Measurements from ENCODE around the gene GJA8.
"Not testable (repeated sequence)": the region's sequence is repeated elsewhere in the genome, so short reads cannot be mapped to it uniquely, and the experiment has no call there.

The GJA8 gene

DNA sequence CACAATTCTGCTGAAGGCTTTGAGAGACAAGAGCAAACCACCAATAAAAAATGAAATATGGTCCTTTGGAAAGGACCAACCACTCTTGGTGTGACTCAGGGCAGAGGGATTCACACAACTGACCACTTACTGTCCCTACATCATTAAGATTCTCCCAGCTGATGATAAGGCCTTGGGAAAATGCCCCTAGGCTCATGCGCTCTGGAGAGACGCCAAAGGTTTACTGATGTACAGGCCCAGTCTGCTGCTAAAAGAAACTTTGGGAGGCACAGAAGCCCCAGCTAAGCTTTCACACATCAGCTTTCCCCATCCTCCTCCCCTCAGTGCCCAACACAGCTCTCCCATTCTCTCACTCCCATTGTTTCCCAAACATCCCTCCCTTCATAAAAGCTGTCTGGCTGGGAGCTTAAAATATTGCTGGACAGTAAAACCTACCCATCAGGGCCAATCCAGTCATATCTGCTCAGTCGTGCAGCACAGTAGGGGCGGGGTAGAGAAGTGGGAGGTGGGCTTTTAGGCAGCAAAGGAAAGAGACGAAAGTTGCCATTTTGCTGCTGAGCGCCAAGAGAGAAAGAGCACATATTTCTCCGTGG, at the start of gene GJA8:
Gene GJA8 (plus strand): TSS at position 543 of the 593 bp plus-strand sequence. CDS start 5,161 bp downstream, outside the sequence.
- TF ChIP-seq, protein P1, sequence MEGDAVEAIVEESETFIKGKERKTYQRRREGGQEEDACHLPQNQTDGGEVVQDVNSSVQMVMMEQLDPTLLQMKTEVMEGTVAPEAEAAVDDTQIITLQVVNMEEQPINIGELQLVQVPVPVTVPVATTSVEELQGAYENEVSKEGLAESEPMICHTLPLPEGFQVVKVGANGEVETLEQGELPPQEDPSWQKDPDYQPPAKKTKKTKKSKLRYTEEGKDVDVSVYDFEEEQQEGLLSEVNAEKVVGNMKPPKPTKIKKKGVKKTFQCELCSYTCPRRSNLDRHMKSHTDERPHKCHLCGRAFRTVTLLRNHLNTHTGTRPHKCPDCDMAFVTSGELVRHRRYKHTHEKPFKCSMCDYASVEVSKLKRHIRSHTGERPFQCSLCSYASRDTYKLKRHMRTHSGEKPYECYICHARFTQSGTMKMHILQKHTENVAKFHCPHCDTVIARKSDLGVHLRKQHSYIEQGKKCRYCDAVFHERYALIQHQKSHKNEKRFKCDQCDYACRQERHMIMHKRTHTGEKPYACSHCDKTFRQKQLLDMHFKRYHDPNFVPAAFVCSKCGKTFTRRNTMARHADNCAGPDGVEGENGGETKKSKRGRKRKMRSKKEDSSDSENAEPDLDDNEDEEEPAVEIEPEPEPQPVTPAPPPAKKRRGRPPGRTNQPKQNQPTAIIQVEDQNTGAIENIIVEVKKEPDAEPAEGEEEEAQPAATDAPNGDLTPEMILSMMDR (IDR thresholded peaks at IDR 0.05; ENCODE audit: low read length, missing control alignments): no peak
- DNase-seq (ENCODE audit: low read depth): no peak
- H3K4me3 ChIP-seq (replicated peaks; ENCODE audit: low read depth, low read length): no peak within 1 kb of the TSS

GRCh38 chr1:147853391-147853790, 49.2 kb upstream of the GJA8 start:
- DNase-seq (ENCODE audit: low read depth): peak; percentile 69
- H3K4me3 ChIP-seq (replicated peaks; ENCODE audit: low read depth, low read length): no peak overlapping the region
- TF ChIP-seq, protein P1 (IDR thresholded peaks at IDR 0.05; ENCODE audit: low read length, missing control alignments): no peak

DNA sequence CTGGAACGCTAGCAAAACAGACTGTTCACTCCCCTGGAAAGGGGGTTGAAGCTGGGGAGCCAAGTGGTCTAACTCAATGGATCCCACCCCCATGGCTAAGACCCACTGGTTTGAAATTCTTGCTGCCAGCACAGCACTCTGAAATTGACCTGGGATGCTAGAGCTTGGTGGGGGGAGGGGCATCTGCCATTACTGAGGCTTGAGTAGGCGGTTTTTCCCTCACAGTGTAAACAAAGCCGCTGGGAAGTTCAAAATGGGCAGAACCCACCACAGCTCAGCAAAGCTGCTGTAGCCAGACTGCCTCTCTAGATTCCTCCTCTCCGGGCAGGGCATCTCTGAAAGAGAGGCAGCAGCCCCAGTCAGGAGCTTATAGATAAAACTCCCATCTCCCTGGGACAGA, 47.6 kb upstream of the GJA8 start:
- not testable (repeated sequence) for DNase-seq (ENCODE audit: low read depth); H3K4me3 ChIP-seq (replicated peaks; ENCODE audit: low read depth, low read length)

- not testable (repeated sequence) for H3K4me3 ChIP-seq (replicated peaks; ENCODE audit: low read depth, low read length)
Observed at GRCh38 chr1:147855996-147856395, 46.6 kb upstream of the GJA8 start.

DNA sequence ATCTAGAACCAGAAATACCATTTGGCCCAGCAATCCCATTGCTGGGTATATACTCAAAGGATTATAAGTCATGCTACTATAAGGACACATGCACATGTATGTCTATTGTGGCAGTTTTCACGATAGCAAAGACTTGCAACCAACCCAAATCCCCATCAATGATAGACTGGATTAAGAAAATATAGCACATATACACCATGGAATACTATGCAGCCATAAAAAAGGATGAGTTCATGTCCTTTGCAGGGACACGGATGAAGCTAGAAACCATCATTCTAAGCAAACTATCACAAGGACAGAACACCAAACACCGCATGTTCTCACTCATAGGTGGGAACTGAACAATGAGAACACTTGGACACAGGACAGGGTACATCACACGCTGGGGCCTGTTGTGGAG, 35.4 kb upstream of the GJA8 start:
- not testable (repeated sequence) for H3K4me3 ChIP-seq (replicated peaks; ENCODE audit: low read depth, low read length); DNase-seq (ENCODE audit: low read depth)

More at GRCh38 chr1:147855996-147856395, 46.6 kb upstream of the GJA8 start:
- DNase-seq (ENCODE audit: low read depth): not testable (repeated sequence)

GRCh38 chr1:147878022-147878421, 24.6 kb upstream of the GJA8 start:
- no peak for DNase-seq (ENCODE audit: low read depth)
- no peak overlapping the region for H3K4me3 ChIP-seq (replicated peaks; ENCODE audit: low read depth, low read length)
- TF ChIP-seq, protein P1 (IDR thresholded peaks at IDR 0.05; ENCODE audit: low read length, missing control alignments): no peak

GRCh38 chr1:147879911-147880310, 22.7 kb upstream of the GJA8 start:
- DNase-seq (ENCODE audit: low read depth): no peak
- TF ChIP-seq, protein P1 (IDR thresholded peaks at IDR 0.05; ENCODE audit: low read length, missing control alignments): no peak
- no peak overlapping the region for H3K4me3 ChIP-seq (replicated peaks; ENCODE audit: low read depth, low read length)

DNA sequence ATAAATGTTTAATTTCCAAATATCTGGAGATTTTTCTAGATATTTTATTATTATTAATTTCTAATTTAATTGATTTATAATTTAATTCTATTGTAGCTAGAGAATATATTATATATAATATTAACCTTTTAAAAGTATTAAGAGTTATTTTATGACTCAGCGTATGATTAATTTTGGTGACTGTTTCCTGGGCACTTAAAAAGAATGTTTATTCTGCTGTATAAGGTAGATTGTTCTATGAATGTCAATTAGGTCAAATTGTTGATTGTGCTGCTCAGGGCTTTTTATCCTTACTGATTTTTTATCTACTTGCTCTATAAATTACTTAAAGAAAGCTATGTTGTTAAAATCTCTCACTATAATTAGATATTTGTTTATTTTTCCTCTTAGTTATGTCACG, 20.1 kb upstream of the GJA8 start:
- TF ChIP-seq, protein P1 (IDR thresholded peaks at IDR 0.05; ENCODE audit: low read length, missing control alignments): no peak
- no peak for DNase-seq (ENCODE audit: low read depth)
- no peak overlapping the region for H3K4me3 ChIP-seq (replicated peaks; ENCODE audit: low read depth, low read length)

Data from fibroblast of pulmonary artery (primary cell).